Breast epithelium (tissue), 3 donors: ENCODE data around the gene LYST.

Source experiments
- POLR2AphosphoS5 ChIP-seq, 3 donors: sonication (generic); formaldehyde crosslinking; IDR thresholded peaks; one replicate each; pipeline ENCODE4 v1.6.1; 2017; ENCODE audit warnings: antibody characterized with exemption in 3 of 3
- TF ChIP-seq, protein P1 (sequence below), 3 donors: fragments of 450-650 bp; IDR thresholded peaks; one replicate each; pipeline ENCODE4 v1.5.1; 2016 to 2017; ENCODE audit warnings: antibody characterized with exemption in 3 of 3, mild to moderate bottlenecking in 3 of 3, moderate library complexity in 3 of 3

DNA sequence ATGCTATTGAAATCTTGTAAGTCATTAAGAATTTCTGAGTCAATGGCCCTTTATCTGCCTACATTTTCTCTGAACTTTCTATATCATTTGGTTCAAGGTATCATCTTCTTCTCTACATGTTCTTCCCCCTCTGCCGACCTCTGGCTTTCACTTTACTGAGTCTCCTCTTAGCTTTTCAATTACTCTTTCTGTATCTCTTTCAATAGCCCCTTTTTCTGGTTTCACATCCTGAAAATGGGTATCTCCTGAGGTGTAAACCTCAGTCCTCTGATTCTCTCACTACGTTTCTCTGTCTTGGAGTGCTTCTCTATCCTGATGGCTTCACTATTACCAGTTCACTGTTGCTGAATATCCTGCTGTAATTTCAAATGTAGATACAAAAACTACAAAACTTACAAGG lies 98.9 kb downstream of the LYST start:
- no peak for TF ChIP-seq POLR2AphosphoS5 (IDR thresholded peaks at IDR 0.05)
- TF ChIP-seq, protein P1, sequence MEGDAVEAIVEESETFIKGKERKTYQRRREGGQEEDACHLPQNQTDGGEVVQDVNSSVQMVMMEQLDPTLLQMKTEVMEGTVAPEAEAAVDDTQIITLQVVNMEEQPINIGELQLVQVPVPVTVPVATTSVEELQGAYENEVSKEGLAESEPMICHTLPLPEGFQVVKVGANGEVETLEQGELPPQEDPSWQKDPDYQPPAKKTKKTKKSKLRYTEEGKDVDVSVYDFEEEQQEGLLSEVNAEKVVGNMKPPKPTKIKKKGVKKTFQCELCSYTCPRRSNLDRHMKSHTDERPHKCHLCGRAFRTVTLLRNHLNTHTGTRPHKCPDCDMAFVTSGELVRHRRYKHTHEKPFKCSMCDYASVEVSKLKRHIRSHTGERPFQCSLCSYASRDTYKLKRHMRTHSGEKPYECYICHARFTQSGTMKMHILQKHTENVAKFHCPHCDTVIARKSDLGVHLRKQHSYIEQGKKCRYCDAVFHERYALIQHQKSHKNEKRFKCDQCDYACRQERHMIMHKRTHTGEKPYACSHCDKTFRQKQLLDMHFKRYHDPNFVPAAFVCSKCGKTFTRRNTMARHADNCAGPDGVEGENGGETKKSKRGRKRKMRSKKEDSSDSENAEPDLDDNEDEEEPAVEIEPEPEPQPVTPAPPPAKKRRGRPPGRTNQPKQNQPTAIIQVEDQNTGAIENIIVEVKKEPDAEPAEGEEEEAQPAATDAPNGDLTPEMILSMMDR (IDR thresholded peaks at IDR 0.05) = no peak
